ENCODE data around the gene NTNG1. TPM values are rescaled to one million over a fixed set of nuclear protein-coding genes. Genes with fewer than 3 reads are reported as not detected.

The NTNG1 gene
- total RNA-seq, 1 donor from 2014 or later, result 0.79 TPM

DNA sequence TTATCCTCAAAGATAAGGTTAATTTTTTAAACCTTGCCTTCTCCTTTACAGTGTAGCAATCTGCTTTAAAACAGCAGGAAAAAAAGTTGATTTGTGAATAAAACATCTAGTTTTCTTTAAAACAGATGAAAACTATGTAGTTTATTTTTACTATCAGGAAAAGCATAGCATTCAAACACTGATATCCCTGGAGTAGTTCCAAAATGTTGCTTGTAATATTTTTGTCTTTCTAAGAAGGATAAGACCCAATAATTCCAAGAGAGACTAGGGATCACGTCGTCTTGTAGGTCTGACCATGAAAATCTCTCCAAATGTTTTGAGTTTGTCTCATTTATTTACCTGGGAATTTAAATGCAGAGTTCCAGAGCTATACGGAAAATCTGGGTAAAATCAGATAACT is 204.0 kb downstream of the NTNG1 start:
- Mint-ChIP-seq H3K4me3 (no peak overlapping the region), H3K4me1 (peaks cover 23% of the 10 kb centered on the region), H3K9me3 (no peaks in the 10 kb centered on the region), H3K36me3 (no peaks in the 10 kb centered on the region), H3K27me3 (ENCODE audit: insufficient read depth, low read depth) (peaks cover 2% of the 10 kb centered on the region), H3K27ac (peak overlapping the region; percentile 32)
- H3K27me3 ChIP-seq, result no peaks in the 10 kb centered on the region
- H3K9me3 ChIP-seq (ENCODE audit: low read depth), result no peaks in the 10 kb centered on the region
- no peak overlapping the region for H3K4me3 ChIP-seq
- no peak for DNase-seq (ENCODE audit: low spot score)
- no peak overlapping the region for H3K4me2 ChIP-seq
- H4K20me1 ChIP-seq (ENCODE audit: low read depth), result no peaks in the 10 kb centered on the region
- H3K36me3 ChIP-seq, result no peaks in the 10 kb centered on the region
- H3F3A ChIP-seq (ENCODE audit: low read depth), result no peaks in the 10 kb centered on the region
- H3K4me1 ChIP-seq, result peaks cover 24% of the 10 kb centered on the region
- no peak overlapping the region for H2AFZ ChIP-seq (replicated peaks)
- H3K27ac ChIP-seq, result no peak overlapping the region
- H3K79me2 ChIP-seq (ENCODE audit: low read depth), result no peaks in the 10 kb centered on the region
- TF ChIP-seq, protein P1, sequence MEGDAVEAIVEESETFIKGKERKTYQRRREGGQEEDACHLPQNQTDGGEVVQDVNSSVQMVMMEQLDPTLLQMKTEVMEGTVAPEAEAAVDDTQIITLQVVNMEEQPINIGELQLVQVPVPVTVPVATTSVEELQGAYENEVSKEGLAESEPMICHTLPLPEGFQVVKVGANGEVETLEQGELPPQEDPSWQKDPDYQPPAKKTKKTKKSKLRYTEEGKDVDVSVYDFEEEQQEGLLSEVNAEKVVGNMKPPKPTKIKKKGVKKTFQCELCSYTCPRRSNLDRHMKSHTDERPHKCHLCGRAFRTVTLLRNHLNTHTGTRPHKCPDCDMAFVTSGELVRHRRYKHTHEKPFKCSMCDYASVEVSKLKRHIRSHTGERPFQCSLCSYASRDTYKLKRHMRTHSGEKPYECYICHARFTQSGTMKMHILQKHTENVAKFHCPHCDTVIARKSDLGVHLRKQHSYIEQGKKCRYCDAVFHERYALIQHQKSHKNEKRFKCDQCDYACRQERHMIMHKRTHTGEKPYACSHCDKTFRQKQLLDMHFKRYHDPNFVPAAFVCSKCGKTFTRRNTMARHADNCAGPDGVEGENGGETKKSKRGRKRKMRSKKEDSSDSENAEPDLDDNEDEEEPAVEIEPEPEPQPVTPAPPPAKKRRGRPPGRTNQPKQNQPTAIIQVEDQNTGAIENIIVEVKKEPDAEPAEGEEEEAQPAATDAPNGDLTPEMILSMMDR (IDR thresholded peaks at IDR 0.05), result no peak
- TF ChIP-seq EZH2 (IDR thresholded peaks at IDR 0.05), result no peak
- H3K9ac ChIP-seq, result no peak overlapping the region

DNA sequence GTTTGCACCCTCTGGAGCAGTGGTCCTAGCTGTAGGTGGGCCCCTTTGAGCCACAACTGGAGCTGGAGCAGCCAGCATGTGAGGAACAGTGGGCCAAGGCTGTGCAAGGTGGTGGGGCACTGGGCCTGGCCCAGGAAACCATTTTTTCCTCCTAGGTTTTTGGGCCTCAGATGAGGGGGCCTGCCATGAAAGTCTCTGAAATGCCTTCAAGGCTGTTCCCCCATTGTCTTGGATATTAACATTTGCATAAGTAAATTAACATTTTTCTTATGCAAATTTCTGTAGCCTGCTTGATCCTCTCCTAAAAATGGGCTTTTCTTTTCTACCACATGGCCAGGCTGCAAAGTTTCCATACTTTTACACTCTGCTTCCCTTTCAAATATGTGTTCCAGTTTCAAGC is 212.0 kb downstream of the NTNG1 start:
- no peak overlapping the region for H3K9ac ChIP-seq
- H3K36me3 ChIP-seq, result no peaks in the 10 kb centered on the region
- H4K20me1 ChIP-seq (ENCODE audit: low read depth), result no peaks in the 10 kb centered on the region
- no peaks in the 10 kb centered on the region for H3K9me3 Mint-ChIP-seq
- no peaks in the 10 kb centered on the region for H3K9me3 ChIP-seq (ENCODE audit: low read depth)
- H3K4me3 ChIP-seq, result no peak overlapping the region
- no peaks in the 10 kb centered on the region for H3K4me1 ChIP-seq
- DNase-seq (ENCODE audit: low spot score), result no peak
- no peak overlapping the region for H3K27ac Mint-ChIP-seq
- H3K27me3 ChIP-seq, result no peaks in the 10 kb centered on the region
- H3K79me2 ChIP-seq (ENCODE audit: low read depth), result no peaks in the 10 kb centered on the region
- no peak overlapping the region for H3K4me2 ChIP-seq
- no peaks in the 10 kb centered on the region for H3K36me3 Mint-ChIP-seq
- no peak overlapping the region for H3K27ac ChIP-seq
- H3F3A ChIP-seq (ENCODE audit: low read depth), result no peaks in the 10 kb centered on the region
- H3K27me3 Mint-ChIP-seq (ENCODE audit: insufficient read depth, low read depth), result no peaks in the 10 kb centered on the region
- no peaks in the 10 kb centered on the region for H3K4me1 Mint-ChIP-seq
- no peak overlapping the region for H2AFZ ChIP-seq (replicated peaks)
- TF ChIP-seq, protein P1 (IDR thresholded peaks at IDR 0.05), result no peak
- TF ChIP-seq EZH2phosphoT487 (IDR thresholded peaks at IDR 0.05) (no peak), EZH2 (IDR thresholded peaks at IDR 0.05) (no peak)
- no peak overlapping the region for H3K4me3 Mint-ChIP-seq

DNA sequence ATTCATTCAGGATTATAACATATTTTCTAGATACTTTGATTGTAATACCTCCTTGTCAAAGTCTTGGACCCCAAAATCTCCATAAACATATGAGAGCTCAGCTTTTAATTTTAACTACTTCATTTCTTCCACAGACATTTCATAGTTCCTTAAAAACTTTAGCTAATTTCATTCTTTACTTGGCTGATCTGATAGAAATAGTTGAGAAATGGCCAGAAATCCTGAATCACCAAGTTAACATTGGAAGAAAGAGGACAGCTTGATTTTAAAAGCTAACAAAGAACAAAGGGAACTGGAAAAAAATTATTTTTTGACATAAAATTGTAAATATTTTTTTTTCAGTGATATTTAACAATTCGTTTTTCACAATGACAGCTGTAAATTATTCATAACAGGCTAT is 216.5 kb downstream of the NTNG1 start:
- Mint-ChIP-seq H3K27ac (no peak overlapping the region), H3K36me3 (no peaks in the 10 kb centered on the region), H3K4me1 (peaks cover 17% of the 10 kb centered on the region), H3K27me3 (ENCODE audit: insufficient read depth, low read depth) (no peaks in the 10 kb centered on the region), H3K4me3 (no peak overlapping the region), H3K9me3 (no peaks in the 10 kb centered on the region)
- TF ChIP-seq, protein P1 (IDR thresholded peaks at IDR 0.05), result no peak
- Histone ChIP-seq H3F3A (ENCODE audit: low read depth) (no peaks in the 10 kb centered on the region), H2AFZ (replicated peaks) (no peak overlapping the region), H3K9ac (no peak overlapping the region), H3K79me2 (ENCODE audit: low read depth) (no peaks in the 10 kb centered on the region), H3K4me2 (no peak overlapping the region), H3K36me3 (no peaks in the 10 kb centered on the region), H3K27me3 (no peaks in the 10 kb centered on the region), H3K27ac (no peak overlapping the region), H3K9me3 (ENCODE audit: low read depth) (no peaks in the 10 kb centered on the region), H3K4me1 (peaks cover 5% of the 10 kb centered on the region), H4K20me1 (ENCODE audit: low read depth) (no peaks in the 10 kb centered on the region), H3K4me3 (no peak overlapping the region)
- DNase-seq (ENCODE audit: low spot score), result no peak

Data from neural progenitor cell (in vitro differentiated cells).